K562 (cell line): Measurements from ENCODE around the gene EVC. TPM values are rescaled to one million over a fixed set of nuclear protein-coding genes. Genes with fewer than 3 reads are reported as not detected.

Source experiments
- ATAC-seq: fragments of 200-7000 bp; cut with Tn5 transposase; 3 replicates; pipeline ENCODE4 v1.9.1; 2020; ENCODE audit warnings: moderate library complexity
- BruUV-seq: library from RNA; stranded (reverse); fragments of 400-500 nt; replicated peaks from 2 replicates; lab custom pipeline; 2021; lab: Mats Ljungman, UMichigan
- CTCF ChIA-PET: fragments of 300-600 bp; formaldehyde crosslinking; extraction: SDS; loops from one replicate; lab custom pipeline; 2021; ENCODE audit warnings: low intra/inter-chr PET ratio; lab: Yijun Ruan, JAX
- POLR2A ChIA-PET: fragments of 300-600, 350-650 bp; sonication (Branson Sonifier 250); formaldehyde crosslinking; extraction: SDS; loops from one replicate; lab custom pipeline; 2021; ENCODE audit warnings: antibody characterized with exemption, inconsistent platforms; lab: Yijun Ruan, JAX
- DNase-seq, 4 experiments: peaks; one replicate each; pipeline versions ENCODE4 v3.0.0 to v3.0.0-alpha.2; 2011 to 2018; ENCODE audit warnings: low spot score in 3 of 4, mixed read lengths in 3 of 4; ENCODE audit errors: extremely low read depth in 1 of 4
- FAIRE-seq: peaks from 2 replicates; lab custom pipeline; 2011; peaks lifted over from hg19 to GRCh38; lab: Jason Lieb, UNC
- H2AFZ ChIP-seq: 2 replicates; pipeline ENCODE4 v1.6.0; 2011; ENCODE audit warnings: low read depth, low read length, control low read depth, inconsistent platforms
- H3K27ac ChIP-seq: fragments of 200-600 bp; 3 replicates; pipeline ENCODE4 v1.8.0; 2011; ENCODE audit warnings: low read depth, mild to moderate bottlenecking, control low read depth, inconsistent platforms, low read length, moderate library complexity, mixed read lengths; ENCODE audit errors: extremely low read depth
- H3K27me3 ChIP-seq, 2 experiments: fragments of 300-600 bp in 1 of 2; 2 replicates in 1 of 2; 3 replicates in 1 of 2; pipeline versions ENCODE4 v1.6.0 to v1.8.0; 2011; ENCODE audit warnings: inconsistent platforms in 2 of 2, low read length in 2 of 2, mild to moderate bottlenecking in 1 of 2, mixed read lengths in 1 of 2, moderate library complexity in 1 of 2; ENCODE audit not compliant: control insufficient read depth in 2 of 2, insufficient read depth in 2 of 2
- H3K36me3 ChIP-seq: fragments of 300-600 bp; 3 replicates; pipeline ENCODE4 v1.8.0; 2011; ENCODE audit warnings: mild to moderate bottlenecking, low read length, inconsistent platforms; ENCODE audit not compliant: control insufficient read depth, insufficient read depth
- H3K4me1 ChIP-seq, 2 experiments: fragments of 200-600 bp in 1 of 2; replicated peaks in 1 of 2; 2 replicates in 1 of 2; 3 replicates in 1 of 2; pipeline versions ENCODE4 v1.5.1 to v1.8.0; 2011; ENCODE audit warnings: inconsistent platforms in 2 of 2, low read length in 2 of 2, mild to moderate bottlenecking in 1 of 2, mixed read lengths in 1 of 2, moderate library complexity in 1 of 2; ENCODE audit not compliant: control insufficient read depth in 2 of 2, insufficient read depth in 2 of 2
- H3K4me2 ChIP-seq: 2 replicates; pipeline ENCODE4 v1.6.1; 2011; ENCODE audit warnings: low read length, control low read depth, inconsistent platforms, mixed read lengths; ENCODE audit not compliant: insufficient read depth
- H3K4me3 ChIP-seq: fragments of 200-600 bp; sonication (generic), shearing (Covaris generic); 2 replicates; pipeline ENCODE4 v1.5.1; 2016; ENCODE audit warnings: control low read depth, inconsistent platforms
- H3K79me2 ChIP-seq: fragments of 200-600 bp; 3 replicates; pipeline ENCODE4 v1.8.0; 2011; ENCODE audit warnings: low read length, inconsistent platforms; ENCODE audit not compliant: control insufficient read depth, insufficient read depth
- H3K9ac ChIP-seq, 2 experiments: 2 replicates each; pipeline versions ENCODE4 v1.6.0 to v1.6.1; 2011; ENCODE audit warnings: low read depth in 2 of 2, low read length in 2 of 2, control low read depth in 1 of 2, inconsistent platforms in 1 of 2, mild to moderate bottlenecking in 1 of 2, mixed read lengths in 1 of 2; ENCODE audit not compliant: insufficient read depth in 1 of 2
- H3K9me1 ChIP-seq: one replicate; pipeline ENCODE4 v1.6.0; 2011; ENCODE audit warnings: inconsistent platforms, mild to moderate bottlenecking, low read length, moderate library complexity; ENCODE audit not compliant: control insufficient read depth, insufficient read depth
- H3K9me3 ChIP-seq: replicated peaks from 2 replicates; pipeline ENCODE4 v1.5.1; 2011; ENCODE audit warnings: low read depth, low read length, inconsistent platforms; ENCODE audit not compliant: control insufficient read depth, insufficient read depth
- H4K20me1 ChIP-seq: replicated peaks from 2 replicates; pipeline ENCODE4 v1.6.1; 2011; ENCODE audit warnings: low read length, inconsistent platforms, mixed read lengths; ENCODE audit not compliant: control insufficient read depth, insufficient read depth
- ARID4B ChIP-seq: sonication (generic); formaldehyde crosslinking; IDR thresholded peaks from 2 replicates; pipeline ENCODE4 v1.8.0; 2022; ENCODE audit warnings: mild to moderate bottlenecking, missing genetic modification reagents
- MCM5 ChIP-seq: fragments of 450-650 bp; IDR thresholded peaks from 2 replicates; pipeline ENCODE4 v1.6.1; 2016; ENCODE audit warnings: low read depth
- MEF2D ChIP-seq: conservative IDR thresholded peaks from 2 replicates; pipeline ENCODE4 v1.6.1; 2016; ENCODE audit warnings: low read depth, missing genetic modification characterization, missing compliant biosample characterization
- TBP ChIP-seq: optimal IDR thresholded peaks from 2 replicates; pipeline ENCODE3; 2011; ENCODE audit warnings: low read depth, low read length, improper control_type of control experiment
- TCF7 ChIP-seq: sonication (generic); IDR thresholded peaks from 2 replicates; pipeline ENCODE4 v1.6.1; 2016; ENCODE audit warnings: antibody characterized with exemption, borderline replicate concordance
- ZBTB8A ChIP-seq: fragments of 450-650 bp; IDR thresholded peaks from 2 replicates; pipeline ENCODE4 v1.6.1; 2018; ENCODE audit warnings: mild to moderate bottlenecking, moderate library complexity; ENCODE audit not compliant: partially characterized antibody
- ZC3H11A ChIP-seq: IDR thresholded peaks from 2 replicates; pipeline ENCODE4 v1.6.1; 2012; ENCODE audit warnings: low read depth, low read length, improper control_type of control experiment
- WGBS: fragments of 100-300 bp; shearing (Covaris generic); methylation state at CpG from one replicate; pipeline ENCODE4 v1.1.6; 2016; ENCODE audit warnings: low coverage, mixed read lengths; ENCODE audit not compliant: insufficient coverage; ENCODE audit errors: missing lambda C conversion rate; 5-methylcytosine and 5-hydroxymethylcytosine counted together
- in situ Hi-C: fragments of 300-500 bp; cut with MboI; formaldehyde crosslinking; loops from 4 replicates; pipeline ENCODE4 v1.15.0; 2018; ENCODE audit warnings: inconsistent platforms, mixed read lengths
- intact Hi-C: fragments of 100-400 bp; cut with micrococcal nuclease; formaldehyde crosslinking; loops from 2 replicates; pipeline ENCODE4 v1.14.2; 2022
- polyA plus RNA-seq, 8 experiments: library from polyadenylated mRNA; depleted of rRNA in 4 of 8; stranded (reverse) in 5 of 8; unstranded in 3 of 8; fragments of >200 nt; fragmentation: Nextera tagmentation in 2 of 8; fragmentation: Illumina TruSeq in 1 of 8; extraction: Ambion mirVana in 2 of 8; extraction: Trizol in 1 of 8; gene quantifications; 2 replicates each; pipeline versions ENCODE4 v1.2.1 to v1.2.3, GENCODE V29; 2011 to 2014; ENCODE audit warnings: inconsistent platforms in 1 of 8, missing spikeins in 1 of 8
- total RNA-seq, 7 experiments: library from RNA; depleted of rRNA in 6 of 7; stranded (reverse); fragments of >200 nt in 6 of 7; fragmentation: Illumina TruSeq in 2 of 7; extraction: Trizol in 2 of 7; gene quantifications; 2 replicates each; pipeline versions ENCODE4 v1.2.1 to v1.2.3, GENCODE V29; 2011 to 2021; ENCODE audit warnings: low replicate concordance in 1 of 7
- TF ChIP-seq, protein P1 (sequence below): IDR thresholded peaks from 3 replicates; pipeline ENCODE4 v1.6.1; 2011; ENCODE audit warnings: borderline replicate concordance, mild to moderate bottlenecking, moderate library complexity; ENCODE audit not compliant: insufficient read length; ENCODE audit errors: extremely low read depth
- TF ChIP-seq, protein P2 (sequence below): fragments of 450-650 bp; IDR thresholded peaks from 2 replicates; pipeline ENCODE4 v1.6.1; 2018; ENCODE audit warnings: mild to moderate bottlenecking, low read depth; ENCODE audit not compliant: partially characterized antibody
- TF ChIP-seq, protein P3 (sequence below): fragments of 250-450 bp; sonication (Bioruptor Pico); IDR thresholded peaks from 2 replicates; pipeline ENCODE4 v1.5.0; 2021; ENCODE audit warnings: mild to moderate bottlenecking, borderline replicate concordance

Gene EVC
- total and polyA plus RNA-seq, 9 of the 15 experiments (the other 6 are each of a cell fraction or from before 2014, with no cell fraction given) = 0.03 to 3.2 (median 1.1) TPM

DNA sequence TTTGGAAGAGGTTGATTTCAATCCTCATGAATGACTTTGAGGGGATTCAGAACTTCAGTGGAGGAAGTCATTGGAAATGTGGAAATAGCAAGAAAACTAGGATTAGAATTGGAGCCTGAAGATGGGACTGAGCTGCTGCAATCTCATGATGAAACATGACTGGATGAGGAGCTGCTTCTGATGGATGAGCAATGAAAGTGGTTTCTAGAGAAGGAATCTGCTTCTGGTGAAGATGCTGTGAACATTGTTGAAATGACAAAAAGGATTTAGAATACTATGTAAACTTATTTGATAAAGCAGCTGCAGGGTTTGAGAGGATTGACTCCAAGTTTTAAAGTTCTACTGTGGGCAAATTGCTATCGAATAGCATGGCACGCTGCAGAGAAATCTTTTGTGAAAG is 27.1 kb downstream of the EVC start:
- no peaks in the 10 kb centered on the region for H3K36me3 ChIP-seq
- H3K4me2 ChIP-seq = no peak overlapping the region
- intact Hi-C loops = no loop called here
- H3K9me1 ChIP-seq = no peaks in the 10 kb centered on the region
- no peaks in the 10 kb centered on the region for H3K79me2 ChIP-seq
- ChIA-PET POLR2A (no interaction called here), CTCF (no interaction called here)
- H3K9me3 ChIP-seq = no peaks in the 10 kb centered on the region
- FAIRE-seq = no peak
- DNase-seq = no peak
- H4K20me1 ChIP-seq = no peaks in the 10 kb centered on the region
- in situ Hi-C loops = no loop called here
- no peak overlapping the region for H3K27ac ChIP-seq
- H3K4me3 ChIP-seq = no peak overlapping the region
- 9% methylated on average over 2 of the region's 2 CpGs for WGBS
- no peak overlapping the region for H2AFZ ChIP-seq
- no peaks in the 10 kb centered on the region for H3K4me1 ChIP-seq
- TF ChIP-seq TCF7 = no peak
- no peak for TF ChIP-seq MEF2D (tag)
- no peak for TF ChIP-seq ZC3H11A
- TF ChIP-seq TBP = no peak
- no peak for TF ChIP-seq MCM5
- TF ChIP-seq, protein P1, sequence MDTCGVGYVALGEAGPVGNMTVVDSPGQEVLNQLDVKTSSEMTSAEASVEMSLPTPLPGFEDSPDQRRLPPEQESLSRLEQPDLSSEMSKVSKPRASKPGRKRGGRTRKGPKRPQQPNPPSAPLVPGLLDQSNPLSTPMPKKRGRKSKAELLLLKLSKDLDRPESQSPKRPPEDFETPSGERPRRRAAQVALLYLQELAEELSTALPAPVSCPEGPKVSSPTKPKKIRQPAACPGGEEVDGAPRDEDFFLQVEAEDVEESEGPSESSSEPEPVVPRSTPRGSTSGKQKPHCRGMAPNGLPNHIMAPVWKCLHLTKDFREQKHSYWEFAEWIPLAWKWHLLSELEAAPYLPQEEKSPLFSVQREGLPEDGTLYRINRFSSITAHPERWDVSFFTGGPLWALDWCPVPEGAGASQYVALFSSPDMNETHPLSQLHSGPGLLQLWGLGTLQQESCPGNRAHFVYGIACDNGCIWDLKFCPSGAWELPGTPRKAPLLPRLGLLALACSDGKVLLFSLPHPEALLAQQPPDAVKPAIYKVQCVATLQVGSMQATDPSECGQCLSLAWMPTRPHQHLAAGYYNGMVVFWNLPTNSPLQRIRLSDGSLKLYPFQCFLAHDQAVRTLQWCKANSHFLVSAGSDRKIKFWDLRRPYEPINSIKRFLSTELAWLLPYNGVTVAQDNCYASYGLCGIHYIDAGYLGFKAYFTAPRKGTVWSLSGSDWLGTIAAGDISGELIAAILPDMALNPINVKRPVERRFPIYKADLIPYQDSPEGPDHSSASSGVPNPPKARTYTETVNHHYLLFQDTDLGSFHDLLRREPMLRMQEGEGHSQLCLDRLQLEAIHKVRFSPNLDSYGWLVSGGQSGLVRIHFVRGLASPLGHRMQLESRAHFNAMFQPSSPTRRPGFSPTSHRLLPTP = no peak
- TF ChIP-seq, protein P2, sequence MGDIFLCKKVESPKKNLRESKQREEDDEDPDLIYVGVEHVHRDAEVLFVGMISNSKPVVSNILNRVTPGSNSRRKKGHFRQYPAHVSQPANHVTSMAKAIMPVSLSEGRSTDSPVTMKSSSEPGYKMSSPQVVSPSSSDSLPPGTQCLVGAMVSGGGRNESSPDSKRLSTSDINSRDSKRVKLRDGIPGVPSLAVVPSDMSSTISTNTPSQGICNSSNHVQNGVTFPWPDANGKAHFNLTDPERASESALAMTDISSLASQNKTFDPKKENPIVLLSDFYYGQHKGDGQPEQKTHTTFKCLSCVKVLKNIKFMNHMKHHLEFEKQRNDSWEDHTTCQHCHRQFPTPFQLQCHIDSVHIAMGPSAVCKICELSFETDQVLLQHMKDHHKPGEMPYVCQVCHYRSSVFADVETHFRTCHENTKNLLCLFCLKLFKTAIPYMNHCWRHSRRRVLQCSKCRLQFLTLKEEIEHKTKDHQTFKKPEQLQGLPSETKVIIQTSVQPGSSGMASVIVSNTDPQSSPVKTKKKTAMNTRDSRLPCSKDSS = no peak
- TF ChIP-seq, protein P3, sequence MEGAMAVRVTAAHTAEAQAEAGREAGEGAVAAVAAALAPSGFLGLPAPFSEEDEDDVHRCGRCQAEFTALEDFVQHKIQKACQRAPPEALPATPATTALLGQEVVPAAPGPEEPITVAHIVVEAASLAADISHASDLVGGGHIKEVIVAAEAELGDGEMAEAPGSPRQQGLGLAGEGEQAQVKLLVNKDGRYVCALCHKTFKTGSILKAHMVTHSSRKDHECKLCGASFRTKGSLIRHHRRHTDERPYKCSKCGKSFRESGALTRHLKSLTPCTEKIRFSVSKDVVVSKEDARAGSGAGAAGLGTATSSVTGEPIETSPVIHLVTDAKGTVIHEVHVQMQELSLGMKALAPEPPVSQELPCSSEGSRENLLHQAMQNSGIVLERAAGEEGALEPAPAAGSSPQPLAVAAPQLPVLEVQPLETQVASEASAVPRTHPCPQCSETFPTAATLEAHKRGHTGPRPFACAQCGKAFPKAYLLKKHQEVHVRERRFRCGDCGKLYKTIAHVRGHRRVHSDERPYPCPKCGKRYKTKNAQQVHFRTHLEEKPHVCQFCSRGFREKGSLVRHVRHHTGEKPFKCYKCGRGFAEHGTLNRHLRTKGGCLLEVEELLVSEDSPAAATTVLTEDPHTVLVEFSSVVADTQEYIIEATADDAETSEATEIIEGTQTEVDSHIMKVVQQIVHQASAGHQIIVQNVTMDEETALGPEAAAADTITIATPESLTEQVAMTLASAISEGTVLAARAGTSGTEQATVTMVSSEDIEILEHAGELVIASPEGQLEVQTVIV (CRISPR knock-in tag) = no peak
- TF ChIP-seq ARID4B (CRISPR knock-in tag) = no peak
- TF ChIP-seq ZBTB8A = no peak
- TF ChIP-seq, all 486 proteins: peak for 0
- BruUV-seq = no TSS peak
- Histone ChIP-seq H3K9ac (no peak overlapping the region), H3K27me3 (no peaks in the 10 kb centered on the region)
- ATAC-seq = no peak
